ENCODE data around the gene CROCC2. TPM values are rescaled to one million over a fixed set of nuclear protein-coding genes. Genes with fewer than 3 reads are reported as not detected.

Gene CROCC2
- polyA plus RNA-seq, 1 experiment, result not detected

- DNase-seq (ENCODE audit: low read depth), result no peak
- no peak overlapping the region for H3K4me3 ChIP-seq (ENCODE audit: low read depth, low read length)
- TF ChIP-seq CTCF (IDR thresholded peaks at IDR 0.05; ENCODE audit: insufficient read depth, low read depth, low read length), result no peak
- H3K27me3 ChIP-seq (ENCODE audit: control insufficient read depth, insufficient read depth, low read length), result no peaks in the 10 kb centered on the region; the same call in 1 of the 2 replicates
- H3K36me3 ChIP-seq (ENCODE audit: control insufficient read depth, insufficient read depth, low read length), result no peaks in the 10 kb centered on the region
- ChIA-PET CTCF (interaction anchor here (0.8 kb wide), 1 partner anchor 53 kb away, joined by 3 read pairs; no protein-coding TSS in a partner anchor), POLR2A (interaction anchor here (0.6 kb wide), 1 partner anchor 94 kb away, joined by 3 read pairs; no protein-coding TSS in a partner anchor)
These were observed 59.8 kb downstream of the CROCC2 start for GRCh38 chr2:240965905-240966456.

GRCh38 chr2:240966457-240966905 lies 60.3 kb downstream of the CROCC2 start:
- DNase-seq (ENCODE audit: low read depth), result no peak
- POLR2A ChIA-PET, result interaction anchor here (0.6 kb wide), 1 partner anchor 94 kb away, joined by 3 read pairs; no protein-coding TSS in a partner anchor
- CTCF ChIA-PET, result interaction anchor here (0.8 kb wide), 1 partner anchor 53 kb away, joined by 3 read pairs; no protein-coding TSS in a partner anchor

GRCh38 chr2:240966906-240967680 lies 61.0 kb downstream of the CROCC2 start:
- no peak for DNase-seq (ENCODE audit: low read depth)
- ChIA-PET POLR2A (no interaction called here), CTCF (no interaction called here)
- no peaks in the 10 kb centered on the region for H3K36me3 ChIP-seq (ENCODE audit: control insufficient read depth, insufficient read depth, low read length)
- H3K27me3 ChIP-seq (ENCODE audit: control insufficient read depth, insufficient read depth, low read length), result peaks cover 2% of the 10 kb centered on the region
- TF ChIP-seq CTCF (IDR thresholded peaks at IDR 0.05; ENCODE audit: insufficient read depth, low read depth, low read length), result no peak
- H3K4me3 ChIP-seq (ENCODE audit: low read depth, low read length), result no peak overlapping the region

More at GRCh38 chr2:240966457-240966905, 60.3 kb downstream of the CROCC2 start:
- H3K27me3 ChIP-seq (ENCODE audit: control insufficient read depth, insufficient read depth, low read length), result no peaks in the 10 kb centered on the region; the same call in none of the 2 replicates
- no peaks in the 10 kb centered on the region for H3K36me3 ChIP-seq (ENCODE audit: control insufficient read depth, insufficient read depth, low read length)
- no peak for TF ChIP-seq CTCF (IDR thresholded peaks at IDR 0.05; ENCODE audit: insufficient read depth, low read depth, low read length)
- H3K4me3 ChIP-seq (ENCODE audit: low read depth, low read length), result no peak overlapping the region

- CTCF ChIA-PET, result interaction anchor here (0.6 kb wide), 1 partner anchor 466 kb away, joined by 3 read pairs; no protein-coding TSS in a partner anchor
- POLR2A ChIA-PET, result no interaction called here
- no peak for TF ChIP-seq CTCF (IDR thresholded peaks at IDR 0.05; ENCODE audit: insufficient read depth, low read depth, low read length)
- no peak for DNase-seq (ENCODE audit: low read depth)
- Histone ChIP-seq H3K4me3 (ENCODE audit: low read depth, low read length) (no peak overlapping the region), H3K27me3 (ENCODE audit: control insufficient read depth, insufficient read depth, low read length) (peaks cover 2% of the 10 kb centered on the region), H3K36me3 (ENCODE audit: control insufficient read depth, insufficient read depth, low read length) (no peaks in the 10 kb centered on the region)
These were observed 61.8 kb downstream of the CROCC2 start for GRCh38 chr2:240967681-240968621.
